ENCODE data around the gene FAM210B. TPM values are rescaled to one million over a fixed set of nuclear protein-coding genes. Genes with fewer than 3 reads are reported as not detected.

Gene FAM210B
- polyA plus RNA-seq, 1 experiment = 40.7 TPM

DNA sequence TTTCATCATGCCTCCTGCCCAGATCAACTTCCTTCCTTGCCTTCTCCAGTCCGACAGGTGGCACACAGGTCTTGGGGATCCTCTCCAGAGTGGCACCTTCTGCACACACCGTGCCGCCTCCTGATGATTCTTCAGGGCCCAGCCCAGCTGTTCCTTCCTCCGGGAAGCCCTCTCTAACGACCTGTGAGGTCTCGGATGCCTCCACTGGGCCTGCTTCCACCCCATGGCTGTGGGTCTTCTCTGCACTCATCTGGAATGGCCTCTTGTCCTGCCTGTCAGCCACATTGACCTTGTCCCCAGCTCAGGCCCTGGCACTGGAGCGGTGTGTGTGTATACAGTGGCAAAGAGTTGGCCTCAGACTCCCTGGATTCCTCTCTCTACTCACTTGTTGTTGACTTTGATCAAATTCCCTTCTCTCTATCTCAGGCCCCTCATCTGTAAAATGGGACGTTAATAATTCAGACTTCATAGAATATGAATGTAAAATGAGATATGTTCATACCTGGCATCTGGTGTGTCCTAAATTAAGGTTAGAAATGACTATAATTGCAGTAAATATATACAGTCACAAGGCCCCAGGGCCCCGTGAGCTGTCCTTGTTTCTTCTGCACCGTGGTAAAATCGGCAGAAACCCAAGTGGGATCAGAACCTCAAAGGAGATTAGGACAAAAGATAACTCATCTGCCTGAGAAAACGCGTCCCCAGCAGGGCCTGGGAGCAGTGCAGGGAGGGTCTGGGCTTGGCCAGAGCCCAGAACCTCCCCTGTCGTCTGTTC, 1.5 kb downstream of the FAM210B start:
- no peak for TF ChIP-seq CTCF (IDR thresholded peaks at IDR 0.05; ENCODE audit: insufficient read depth, low read depth, low read length)
- no peak for DNase-seq (ENCODE audit: low read depth)
- ChIA-PET CTCF (interaction anchor here (0.5 kb wide), 1 partner anchor 14 kb away, joined by 3 read pairs; no protein-coding TSS in a partner anchor), POLR2A (interaction anchor here (0.6 kb wide), 1 partner anchor 8 kb away, joined by 3 read pairs; no protein-coding TSS in a partner anchor)
- Histone ChIP-seq H3K4me3 (ENCODE audit: low read depth, low read length) (peak overlapping the region; percentile 86), H3K36me3 (ENCODE audit: control insufficient read depth, insufficient read depth, low read length) (peaks cover 5% of the 10 kb centered on the region; the same call in 1 of the 2 replicates), H3K27me3 (ENCODE audit: control insufficient read depth, insufficient read depth, low read length) (no peaks in the 10 kb centered on the region)

DNA sequence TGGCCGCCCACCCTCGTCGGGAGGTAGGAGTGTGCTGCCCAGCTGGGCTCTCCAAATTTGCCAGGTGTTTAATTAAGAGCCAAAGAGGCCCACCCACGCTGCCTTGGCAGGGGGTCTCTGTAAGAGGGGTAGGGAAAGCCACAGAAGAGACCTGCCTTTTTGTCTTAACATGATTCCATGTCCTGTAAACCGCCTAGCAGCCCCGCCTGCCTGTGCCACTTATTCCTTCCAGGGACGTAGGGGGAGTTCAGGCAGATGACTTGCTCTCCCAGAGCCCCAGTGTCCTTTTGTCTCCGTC, 2.1 kb downstream of the FAM210B start:
- no peak for DNase-seq (ENCODE audit: low read depth)
- H3K36me3 ChIP-seq (ENCODE audit: control insufficient read depth, insufficient read depth, low read length) = peaks cover 5% of the 10 kb centered on the region; the same call in 1 of the 2 replicates
- ChIA-PET CTCF (no interaction called here), POLR2A (no interaction called here)
- H3K4me3 ChIP-seq (ENCODE audit: low read depth, low read length) = no peak overlapping the region
- no peaks in the 10 kb centered on the region for H3K27me3 ChIP-seq (ENCODE audit: control insufficient read depth, insufficient read depth, low read length)
- TF ChIP-seq CTCF (IDR thresholded peaks at IDR 0.05; ENCODE audit: insufficient read depth, low read depth, low read length) = no peak

- Histone ChIP-seq H3K27me3 (ENCODE audit: control insufficient read depth, insufficient read depth, low read length) (no peaks in the 10 kb centered on the region), H3K4me3 (ENCODE audit: low read depth, low read length) (no peak overlapping the region), H3K36me3 (ENCODE audit: control insufficient read depth, insufficient read depth, low read length) (peaks cover 6% of the 10 kb centered on the region; the same call in 1 of the 2 replicates)
- POLR2A ChIA-PET = interaction anchor here (0.6 kb wide), 1 partner anchor 10 kb away, joined by 6 read pairs; no protein-coding TSS in a partner anchor
- DNase-seq (ENCODE audit: low read depth) = no peak
- no peak for TF ChIP-seq CTCF (IDR thresholded peaks at IDR 0.05; ENCODE audit: insufficient read depth, low read depth, low read length)
- CTCF ChIA-PET = no interaction called here
These were observed 3.1 kb downstream of the FAM210B start for GRCh38 chr20:56361900-56362299.

DNA sequence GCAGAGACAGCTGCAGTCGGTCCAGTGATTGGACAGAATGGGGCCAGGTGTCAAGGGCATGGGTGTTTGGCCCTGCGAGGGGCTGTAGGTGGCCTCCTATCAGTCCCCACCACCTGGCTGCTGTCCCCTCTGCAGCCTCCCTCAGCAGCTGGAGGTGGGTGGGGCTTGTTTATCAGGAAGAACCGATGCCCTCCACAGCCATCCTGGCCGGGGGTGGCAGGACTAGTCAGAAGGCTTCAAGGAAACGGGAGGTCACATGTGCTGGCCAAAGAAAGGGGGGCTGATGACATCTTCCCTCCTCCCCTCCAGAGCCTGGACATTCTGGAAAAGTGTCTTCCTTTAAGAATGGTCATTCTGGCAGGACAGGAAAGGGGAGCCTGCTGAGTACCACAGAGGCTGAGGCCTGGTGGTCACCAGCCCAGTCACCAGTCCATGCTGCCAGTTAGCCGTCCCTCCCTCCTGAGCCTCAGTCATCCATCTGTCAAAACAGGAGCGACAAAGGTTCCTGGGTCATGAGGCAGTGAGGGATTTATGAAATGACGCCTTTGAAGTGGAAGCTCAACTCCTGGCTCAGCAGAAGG, 4.1 kb downstream of the FAM210B start:
- ChIA-PET CTCF (interaction anchor here (0.7 to 1.0 kb wide), 2 partner anchors 10 to 566 kb away, joined by 3 to 4 read pairs; no protein-coding TSS in a partner anchor), POLR2A (no interaction called here)
- TF ChIP-seq CTCF (IDR thresholded peaks at IDR 0.05; ENCODE audit: insufficient read depth, low read depth, low read length) = no peak
- no peaks in the 10 kb centered on the region for H3K27me3 ChIP-seq (ENCODE audit: control insufficient read depth, insufficient read depth, low read length)
- no peak overlapping the region for H3K4me3 ChIP-seq (ENCODE audit: low read depth, low read length)
- DNase-seq (ENCODE audit: low read depth) = no peak
- peaks cover 6% of the 10 kb centered on the region; the same call in 1 of the 2 replicates for H3K36me3 ChIP-seq (ENCODE audit: control insufficient read depth, insufficient read depth, low read length)

- no peak for TF ChIP-seq CTCF (IDR thresholded peaks at IDR 0.05; ENCODE audit: insufficient read depth, low read depth, low read length)
- ChIA-PET POLR2A (no interaction called here), CTCF (interaction anchor here (0.7 to 1.0 kb wide), 3 partner anchors 9 to 566 kb away, joined by 3 to 4 read pairs (median 3); no protein-coding TSS in a partner anchor)
- Histone ChIP-seq H3K27me3 (ENCODE audit: control insufficient read depth, insufficient read depth, low read length) (no peaks in the 10 kb centered on the region), H3K4me3 (ENCODE audit: low read depth, low read length) (no peak overlapping the region), H3K36me3 (ENCODE audit: control insufficient read depth, insufficient read depth, low read length) (peaks cover 6% of the 10 kb centered on the region; the same call in 1 of the 2 replicates)
- DNase-seq (ENCODE audit: low read depth) = no peak
These were observed 4.7 kb downstream of the FAM210B start for GRCh38 chr20:56363491-56363890.
